Ovary (tissue), 3 donors: ENCODE results near the gene SPATA19.

Experiments used
- EP300 ChIP-seq: sonication (generic); formaldehyde crosslinking; IDR thresholded peaks from one replicate; pipeline ENCODE4 v1.6.1; 2017; ENCODE audit warnings: antibody characterized with exemption
- POLR2A ChIP-seq: fragments of 450-650 bp; IDR thresholded peaks from one replicate; pipeline ENCODE4 v1.6.1; 2017; ENCODE audit warnings: antibody characterized with exemption, mild to moderate bottlenecking, moderate library complexity
- TF ChIP-seq, protein P1 (sequence below), 3 donors: fragments of 450-650 bp in 2 of 3; fragments of 200-600 bp in 1 of 3; IDR thresholded peaks; one replicate each; pipeline versions ENCODE4 v1.5.1 to v1.8.0; 2016 to 2022; ENCODE audit warnings: antibody characterized with exemption in 3 of 3, mild to moderate bottlenecking in 1 of 3
- donor health status: DM: no; HTN: no; CAD: no.

DNA sequence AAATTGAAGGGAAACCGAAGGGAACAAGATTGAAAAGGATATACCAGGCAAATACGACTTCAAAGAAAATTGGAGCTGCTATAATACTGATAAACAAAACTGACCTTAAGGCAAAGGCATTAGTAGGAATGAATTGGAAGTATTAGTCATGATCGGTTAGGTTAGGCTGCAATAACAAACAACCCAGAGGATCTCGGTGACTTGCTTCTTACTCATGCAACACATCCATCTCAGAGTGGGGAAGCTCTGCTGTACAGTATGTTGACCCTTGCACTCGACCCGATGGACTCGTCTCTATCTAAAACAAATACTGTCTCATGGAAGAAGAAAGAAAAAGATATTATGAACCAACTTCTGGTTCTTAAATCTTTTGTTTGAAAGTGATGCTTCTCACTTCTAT, 42.3 kb downstream of the SPATA19 start:
- TF ChIP-seq, protein P1, sequence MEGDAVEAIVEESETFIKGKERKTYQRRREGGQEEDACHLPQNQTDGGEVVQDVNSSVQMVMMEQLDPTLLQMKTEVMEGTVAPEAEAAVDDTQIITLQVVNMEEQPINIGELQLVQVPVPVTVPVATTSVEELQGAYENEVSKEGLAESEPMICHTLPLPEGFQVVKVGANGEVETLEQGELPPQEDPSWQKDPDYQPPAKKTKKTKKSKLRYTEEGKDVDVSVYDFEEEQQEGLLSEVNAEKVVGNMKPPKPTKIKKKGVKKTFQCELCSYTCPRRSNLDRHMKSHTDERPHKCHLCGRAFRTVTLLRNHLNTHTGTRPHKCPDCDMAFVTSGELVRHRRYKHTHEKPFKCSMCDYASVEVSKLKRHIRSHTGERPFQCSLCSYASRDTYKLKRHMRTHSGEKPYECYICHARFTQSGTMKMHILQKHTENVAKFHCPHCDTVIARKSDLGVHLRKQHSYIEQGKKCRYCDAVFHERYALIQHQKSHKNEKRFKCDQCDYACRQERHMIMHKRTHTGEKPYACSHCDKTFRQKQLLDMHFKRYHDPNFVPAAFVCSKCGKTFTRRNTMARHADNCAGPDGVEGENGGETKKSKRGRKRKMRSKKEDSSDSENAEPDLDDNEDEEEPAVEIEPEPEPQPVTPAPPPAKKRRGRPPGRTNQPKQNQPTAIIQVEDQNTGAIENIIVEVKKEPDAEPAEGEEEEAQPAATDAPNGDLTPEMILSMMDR (IDR thresholded peaks at IDR 0.05), result no peak
- TF ChIP-seq POLR2A (no peak), EP300 (no peak)
